HUES64 (cell line): Measurements from ENCODE around the gene AGAP1.

ENCODE experiments used
- H3K27ac ChIP-seq: 2 replicates; pipeline ENCODE4 v1.7.0; 2013; ENCODE audit warnings: low read depth, low read length, inconsistent platforms
- H3K27me3 ChIP-seq: 2 replicates; pipeline ENCODE4 v1.6.1; 2013; ENCODE audit warnings: mild to moderate bottlenecking, low read length; ENCODE audit not compliant: insufficient read depth
- H3K36me3 ChIP-seq: 2 replicates; pipeline ENCODE4 v1.6.1; 2013; ENCODE audit warnings: mild to moderate bottlenecking, low read length; ENCODE audit not compliant: insufficient read depth
- H3K4me1 ChIP-seq: 2 replicates; pipeline ENCODE4 v1.6.1; 2013; ENCODE audit warnings: mild to moderate bottlenecking, low read length, moderate library complexity; ENCODE audit not compliant: insufficient read depth
- H3K4me3 ChIP-seq: 2 replicates; pipeline ENCODE4 v1.5.1; 2013; ENCODE audit warnings: mild to moderate bottlenecking, low read length, moderate library complexity
- H3K9ac ChIP-seq: 2 replicates; pipeline ENCODE4 v1.6.1; 2013; ENCODE audit warnings: mild to moderate bottlenecking, low read depth, low read length
- H3K9me3 ChIP-seq: 2 replicates; pipeline ENCODE4 v1.6.1; 2013; ENCODE audit warnings: low read depth, low read length; ENCODE audit not compliant: insufficient read depth
- WGBS: fragments of 150-250, 120-280 bp; methylation state at CpG from one replicate; pipeline ENCODE4 v1.1.7; 2013; ENCODE audit warnings: missing lambda C conversion rate; 5-methylcytosine and 5-hydroxymethylcytosine counted together

Gene AGAP1

DNA sequence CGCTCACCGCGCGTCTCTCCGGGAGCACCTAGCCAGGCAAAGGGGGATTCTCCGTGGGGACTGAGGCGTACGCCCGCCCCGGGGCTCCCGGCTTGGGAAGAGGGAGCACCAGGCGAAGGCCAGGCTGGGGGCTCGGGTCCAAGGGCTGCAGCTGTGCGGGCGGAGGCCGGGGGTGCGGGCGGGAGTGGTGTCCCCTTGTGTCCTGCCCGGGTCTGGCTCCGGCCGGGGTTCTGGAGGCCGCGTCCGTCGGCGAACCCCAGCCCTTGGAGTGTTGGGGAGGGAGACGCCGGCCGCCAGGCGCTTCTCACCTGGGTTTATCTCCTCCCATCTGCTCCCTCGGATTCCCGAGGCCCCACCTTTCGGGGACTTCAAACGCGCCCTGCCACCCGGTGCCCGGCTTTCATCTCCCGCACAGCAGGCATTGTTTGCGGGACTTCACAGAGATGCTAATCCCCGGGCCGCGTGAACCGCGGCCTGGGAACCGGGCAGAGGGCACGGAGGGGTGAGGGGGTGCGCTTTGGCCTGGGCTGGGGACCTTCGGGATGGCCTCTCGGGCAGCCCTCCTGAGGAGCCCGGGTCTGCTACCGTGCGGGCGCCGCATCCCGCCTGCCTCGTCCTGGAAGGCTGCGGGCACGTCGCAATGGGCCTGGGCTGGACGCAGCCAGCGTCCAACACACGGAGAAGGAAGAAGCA is 679.3 kb downstream of the AGAP1 start:
- peaks cover 98% of the 10 kb centered on the region for H3K27me3 ChIP-seq
- peak overlapping the region; percentile 22 for H3K4me3 ChIP-seq
- H3K4me1 ChIP-seq, result peaks cover 54% of the 10 kb centered on the region
- H3K9me3 ChIP-seq, result no peaks in the 10 kb centered on the region
- no peak overlapping the region for H3K9ac ChIP-seq
- WGBS, result 2% methylated on average over 62 of the region's 62 CpGs
- H3K36me3 ChIP-seq, result no peaks in the 10 kb centered on the region
- peak overlapping the region; percentile 34; the same call in 1 of the 2 replicates for H3K27ac ChIP-seq

DNA sequence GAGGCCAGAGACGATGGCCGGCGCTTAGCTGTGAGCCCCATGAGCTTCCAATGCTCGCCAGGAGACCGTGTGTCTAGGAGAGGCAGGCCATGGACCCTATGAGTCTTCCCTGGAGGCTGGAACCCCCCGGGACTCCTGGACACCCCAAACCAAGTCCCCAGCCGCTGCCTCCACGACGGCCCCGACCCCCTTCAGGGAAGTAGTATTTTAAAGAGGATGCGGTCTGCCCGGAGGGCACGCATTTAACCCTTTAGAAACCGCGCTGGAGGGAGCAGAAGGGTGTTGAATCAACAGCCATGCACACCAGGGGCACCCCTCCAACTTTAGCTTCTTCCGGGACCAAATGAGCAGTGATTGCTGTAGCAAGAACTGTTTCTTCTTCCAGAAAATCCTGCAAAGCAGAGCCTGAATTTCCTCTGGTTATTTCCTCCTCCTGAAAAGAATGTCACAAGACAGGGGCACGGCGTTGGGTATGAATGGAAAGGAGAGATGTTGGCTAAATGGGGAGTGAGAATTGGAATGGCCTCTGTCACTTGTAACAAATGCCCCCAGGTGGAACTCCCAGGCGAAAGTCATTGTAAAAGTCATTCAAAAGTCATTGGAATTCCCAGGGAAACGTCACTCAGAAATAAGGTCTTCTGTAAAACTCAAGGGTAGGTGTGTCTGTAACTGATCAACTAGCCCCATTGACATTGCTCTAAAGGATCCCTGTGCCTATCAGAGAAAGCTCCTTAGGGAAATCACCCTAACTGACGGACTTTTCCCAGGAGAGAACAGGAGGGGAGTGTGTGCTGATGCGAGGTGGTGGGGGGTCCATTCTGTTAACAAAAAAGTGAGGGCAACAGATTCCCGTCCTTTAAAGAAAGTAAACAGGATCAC is 680.1 kb downstream of the AGAP1 start:
- no peak overlapping the region; the same call in 1 of the 2 replicates for H3K27ac ChIP-seq
- no peaks in the 10 kb centered on the region for H3K9me3 ChIP-seq
- H3K9ac ChIP-seq, result no peak overlapping the region
- peaks cover 54% of the 10 kb centered on the region for H3K4me1 ChIP-seq
- H3K36me3 ChIP-seq, result no peaks in the 10 kb centered on the region
- 5% methylated on average over 23 of the region's 23 CpGs for WGBS
- peaks cover 98% of the 10 kb centered on the region for H3K27me3 ChIP-seq
- peak overlapping the region; percentile 11; the same call in 1 of the 2 replicates for H3K4me3 ChIP-seq

DNA sequence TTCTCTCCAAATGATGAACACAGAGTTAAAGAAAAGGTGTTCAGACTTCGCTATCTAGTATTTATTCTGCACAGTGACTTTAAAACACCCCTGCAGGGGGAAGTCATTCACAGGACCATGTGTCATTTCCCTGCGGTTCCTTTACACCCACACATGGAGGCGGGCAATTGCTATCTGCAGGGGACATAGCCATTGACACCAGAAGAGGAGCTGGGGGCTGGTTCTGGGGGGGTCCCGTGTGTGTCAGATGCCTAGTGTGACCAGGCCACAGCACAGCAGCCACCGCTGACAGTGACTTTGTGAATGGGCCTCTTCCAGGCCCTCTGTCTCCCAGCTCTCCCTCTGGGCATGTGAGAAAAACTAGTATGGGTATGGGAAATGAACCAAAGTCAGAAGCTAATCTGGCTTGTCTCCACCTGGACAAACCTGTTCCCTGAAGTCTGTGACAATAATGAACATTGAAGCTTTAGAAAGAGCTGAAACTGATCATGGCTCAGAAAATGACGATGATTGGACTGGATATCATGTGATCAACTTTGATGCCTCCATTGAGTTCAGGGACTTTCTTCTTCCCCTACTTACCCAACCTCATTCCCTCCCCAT is 681.8 kb downstream of the AGAP1 start:
- no peak overlapping the region for H3K9ac ChIP-seq
- H3K9me3 ChIP-seq, result no peaks in the 10 kb centered on the region
- H3K4me3 ChIP-seq, result no peak overlapping the region
- H3K36me3 ChIP-seq, result no peaks in the 10 kb centered on the region
- WGBS, result 39% methylated on average over 6 of the region's 6 CpGs
- peaks cover 98% of the 10 kb centered on the region for H3K27me3 ChIP-seq
- peaks cover 51% of the 10 kb centered on the region for H3K4me1 ChIP-seq
- H3K27ac ChIP-seq, result no peak overlapping the region

DNA sequence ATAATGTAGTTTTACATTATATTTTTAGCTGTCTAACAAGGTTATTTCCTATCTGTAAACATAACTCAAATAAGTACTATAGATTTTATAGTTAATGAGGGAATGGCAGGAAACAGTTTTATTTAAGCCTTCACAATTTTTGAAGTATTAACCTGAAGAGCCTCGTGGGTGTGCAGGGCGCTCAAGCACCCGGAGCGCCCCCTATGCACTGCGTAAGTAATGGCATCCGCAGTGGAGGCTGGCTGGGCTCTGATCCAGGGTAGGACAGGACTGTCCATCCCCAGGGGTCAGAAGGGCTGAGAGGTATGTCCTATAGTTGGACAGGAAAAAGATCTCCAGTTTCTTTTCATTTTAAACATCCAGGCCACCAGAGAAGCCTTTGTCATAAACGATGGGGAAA is 682.6 kb downstream of the AGAP1 start:
- WGBS, result 38% methylated on average over 7 of the region's 7 CpGs
- no peak overlapping the region for H3K9ac ChIP-seq
- H3K27me3 ChIP-seq, result peaks cover 97% of the 10 kb centered on the region
- peaks cover 45% of the 10 kb centered on the region for H3K4me1 ChIP-seq
- no peak overlapping the region for H3K4me3 ChIP-seq
- H3K27ac ChIP-seq, result no peak overlapping the region
- H3K9me3 ChIP-seq, result no peaks in the 10 kb centered on the region
- no peaks in the 10 kb centered on the region for H3K36me3 ChIP-seq

DNA sequence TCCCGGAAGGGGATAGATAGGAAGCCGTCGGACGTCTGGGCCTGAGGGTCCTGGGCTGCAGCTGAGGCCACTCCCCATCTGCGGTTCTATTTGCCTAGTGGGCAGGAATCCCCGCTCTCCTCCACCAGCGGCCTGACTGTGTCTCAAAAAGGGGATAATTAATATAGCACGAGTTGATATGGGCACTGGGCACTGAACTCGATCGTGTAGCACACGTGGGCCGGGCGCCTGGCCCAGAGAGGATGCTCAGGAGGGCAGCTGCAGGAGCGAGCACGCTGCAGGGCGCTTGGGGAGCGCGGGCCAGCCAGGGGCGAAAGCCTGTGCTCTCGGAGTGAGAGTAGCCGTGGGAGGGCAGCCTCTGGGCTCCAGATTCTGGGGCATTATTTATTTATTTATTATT is 683.1 kb downstream of the AGAP1 start:
- Histone ChIP-seq H3K9me3 (no peaks in the 10 kb centered on the region), H3K36me3 (no peaks in the 10 kb centered on the region), H3K4me3 (no peak overlapping the region), H3K27ac (no peak overlapping the region), H3K27me3 (peaks cover 95% of the 10 kb centered on the region), H3K4me1 (peaks cover 40% of the 10 kb centered on the region), H3K9ac (no peak overlapping the region)
- 87% methylated on average over 21 of the region's 21 CpGs for WGBS

DNA sequence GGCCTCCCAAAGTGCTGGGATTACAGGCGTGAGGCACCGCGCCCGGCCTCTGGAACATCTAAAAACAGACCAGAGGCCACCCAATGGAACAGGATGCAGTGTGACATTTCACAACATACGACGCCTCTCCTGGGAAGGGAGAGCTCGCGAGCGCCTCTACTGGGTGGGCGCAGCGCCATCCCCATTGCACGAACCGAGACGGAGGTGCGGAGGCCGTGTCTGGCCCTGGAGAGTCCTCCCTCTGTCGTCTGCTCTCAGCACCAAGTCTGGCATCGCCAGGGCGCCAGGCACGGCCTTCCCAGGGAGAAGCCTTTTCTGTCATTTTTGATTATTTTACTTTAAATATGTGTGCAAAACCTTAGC is 683.7 kb downstream of the AGAP1 start:
- no peaks in the 10 kb centered on the region for H3K36me3 ChIP-seq
- 51% methylated on average over 20 of the region's 20 CpGs for WGBS
- no peaks in the 10 kb centered on the region for H3K9me3 ChIP-seq
- peaks cover 35% of the 10 kb centered on the region for H3K4me1 ChIP-seq
- H3K27me3 ChIP-seq, result peaks cover 89% of the 10 kb centered on the region
- H3K4me3 ChIP-seq, result 0 out of 2 replicates have a peak overlapping the region, but pooled peaks have one; percentile 59
- no peak overlapping the region for H3K9ac ChIP-seq
- no peak overlapping the region for H3K27ac ChIP-seq

DNA sequence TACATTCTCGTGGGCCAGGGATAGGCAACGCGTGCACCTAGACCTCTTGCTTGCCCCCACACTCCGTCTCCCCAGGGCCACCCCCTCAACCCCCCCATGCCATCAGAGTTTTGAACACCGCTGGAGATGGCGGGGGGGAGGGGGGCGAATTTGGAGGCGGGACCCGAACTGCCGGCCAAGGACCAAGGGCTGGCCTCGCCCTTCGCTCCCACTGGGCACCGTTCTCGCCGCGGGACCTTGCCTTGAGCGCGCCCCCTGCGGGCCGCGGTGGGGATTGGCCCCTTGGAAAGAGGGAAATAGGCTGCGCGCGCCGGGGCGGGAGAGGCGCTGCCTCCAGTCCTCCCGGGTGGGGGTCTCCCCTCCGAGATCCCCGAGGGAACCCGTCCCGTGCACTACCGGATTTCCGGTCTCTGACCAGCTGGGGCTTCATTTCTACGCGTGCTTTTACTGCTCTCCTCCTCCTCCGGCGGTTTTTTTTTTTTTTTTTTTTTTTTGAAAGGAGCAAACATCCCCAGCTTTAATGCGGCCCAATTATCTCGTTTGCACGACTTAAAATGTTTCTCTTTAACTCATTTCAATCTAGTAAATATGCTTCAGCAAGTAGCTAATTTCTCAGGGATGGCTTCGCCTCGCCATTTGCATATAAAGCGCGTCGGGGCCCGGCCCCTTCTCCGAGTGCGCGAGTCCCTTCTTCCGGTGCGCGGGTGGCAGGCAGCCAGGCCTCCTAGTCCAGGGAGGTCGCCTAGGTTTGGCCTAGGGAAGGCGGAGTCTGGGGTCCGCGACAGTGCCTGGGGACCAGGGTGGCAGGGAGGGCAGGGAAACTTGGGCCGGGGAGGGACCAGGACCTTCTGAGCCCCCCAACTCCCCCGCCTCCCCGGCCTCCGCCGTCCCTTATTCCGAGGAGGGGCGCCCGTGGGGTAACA is 684.4 kb downstream of the AGAP1 start:
- Histone ChIP-seq H3K4me3 (peak overlapping the region; percentile 59), H3K27me3 (peaks cover 82% of the 10 kb centered on the region), H3K9ac (no peak overlapping the region)

DNA sequence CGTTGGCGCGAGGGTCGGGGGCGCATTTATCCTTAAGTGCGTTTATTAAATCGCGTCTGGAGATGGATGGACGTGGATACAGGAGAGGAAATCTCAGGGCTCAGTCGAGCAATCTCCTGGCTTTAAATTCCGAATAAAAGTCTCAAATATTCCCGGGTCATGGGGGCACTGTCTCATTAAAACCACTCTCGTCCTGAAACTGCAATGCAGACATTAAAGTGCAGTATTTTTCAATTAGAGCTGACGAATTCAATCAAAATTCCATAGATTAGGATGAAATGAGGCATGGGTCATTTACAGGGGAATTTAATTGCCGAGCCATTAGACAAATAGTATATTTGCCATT is 685.0 kb downstream of the AGAP1 start:
- peaks cover 76% of the 10 kb centered on the region for H3K27me3 ChIP-seq
- H3K27ac ChIP-seq, result no peak overlapping the region
- no peaks in the 10 kb centered on the region for H3K9me3 ChIP-seq
- H3K36me3 ChIP-seq, result no peaks in the 10 kb centered on the region
- H3K4me1 ChIP-seq, result peaks cover 32% of the 10 kb centered on the region
- H3K9ac ChIP-seq, result no peak overlapping the region
- 6% methylated on average over 15 of the region's 15 CpGs for WGBS
- peak overlapping the region; percentile 59 for H3K4me3 ChIP-seq

More for the DNA sequence above, 684.4 kb downstream of the AGAP1 start:
- no peaks in the 10 kb centered on the region for H3K9me3 ChIP-seq
- H3K36me3 ChIP-seq, result no peaks in the 10 kb centered on the region
- no peak overlapping the region for H3K27ac ChIP-seq
- peaks cover 35% of the 10 kb centered on the region for H3K4me1 ChIP-seq
- 4% methylated on average over 64 of the region's 65 CpGs for WGBS

DNA sequence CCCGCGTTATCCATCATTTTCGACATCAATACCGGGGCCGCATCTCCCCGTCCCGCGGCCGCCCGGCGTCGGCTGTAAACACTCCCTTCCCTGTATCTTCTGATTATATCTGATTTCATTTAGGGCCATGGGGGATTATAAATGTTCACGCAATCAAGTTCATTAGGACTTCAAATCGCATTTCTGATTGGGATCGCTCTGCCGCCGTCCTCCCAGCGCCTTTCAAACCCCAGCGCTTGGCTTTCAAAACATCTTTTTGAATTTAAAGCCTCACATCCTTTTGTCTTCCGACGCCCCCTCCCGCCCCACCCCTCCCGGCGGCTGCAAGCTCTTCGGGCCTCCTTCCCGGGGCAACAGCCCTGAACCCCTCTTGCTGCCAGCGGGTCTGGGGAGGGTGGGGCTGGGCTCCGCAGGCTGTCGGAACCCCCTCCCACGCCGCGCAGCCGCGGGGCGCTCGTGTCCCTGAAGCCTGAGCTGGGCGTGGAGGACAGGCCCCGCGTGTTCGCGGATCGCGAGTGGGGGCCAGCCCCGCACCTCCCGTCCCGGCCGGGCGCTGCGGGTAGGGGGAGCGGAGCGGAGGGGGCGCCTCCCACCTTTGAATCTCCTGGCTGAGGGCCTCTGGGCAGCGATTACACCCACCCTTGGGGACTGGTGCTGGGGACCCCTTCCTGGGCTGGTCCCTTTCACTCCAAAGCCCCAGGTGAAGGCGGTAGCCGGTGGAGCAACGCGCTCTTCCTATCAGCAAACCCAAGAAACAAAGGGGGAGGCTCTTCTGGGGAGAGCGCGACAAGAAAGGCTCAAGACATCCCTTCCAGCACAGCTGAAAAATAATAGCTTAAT is 685.6 kb downstream of the AGAP1 start:
- Histone ChIP-seq H3K9me3 (0 out of 2 replicates have a peak, but pooled peaks cover 1% of the 10 kb centered on the region), H3K4me1 (peaks cover 26% of the 10 kb centered on the region), H3K27ac (no peak overlapping the region; the same call in 1 of the 2 replicates), H3K36me3 (no peaks in the 10 kb centered on the region), H3K27me3 (peaks cover 70% of the 10 kb centered on the region), H3K4me3 (peak overlapping the region; percentile 59), H3K9ac (no peak overlapping the region)
- WGBS, result 6% methylated on average over 59 of the region's 59 CpGs
